ENCODE measurements around the gene FARP1.

DNA sequence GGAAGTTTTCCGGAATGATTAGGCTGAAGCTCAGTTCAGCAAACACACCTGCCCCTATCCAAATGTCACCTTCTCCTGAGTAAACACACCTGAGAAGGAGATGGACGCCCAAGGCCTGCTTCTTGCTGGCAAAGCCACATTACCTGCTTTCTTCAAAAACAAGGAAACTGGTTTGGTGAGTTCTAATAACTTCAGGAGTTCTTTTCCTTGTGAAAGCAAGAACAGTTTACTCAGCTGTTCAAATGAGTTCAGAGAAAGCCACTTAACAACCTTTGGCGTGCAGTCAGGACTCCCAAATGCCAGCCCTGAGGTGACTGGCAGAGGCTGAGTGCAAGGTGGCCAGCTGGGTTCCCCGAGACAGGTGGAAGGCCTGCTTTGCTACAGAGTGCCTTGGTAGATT, 273.5 kb downstream of the FARP1 start:
- TF ChIP-seq, protein P1, sequence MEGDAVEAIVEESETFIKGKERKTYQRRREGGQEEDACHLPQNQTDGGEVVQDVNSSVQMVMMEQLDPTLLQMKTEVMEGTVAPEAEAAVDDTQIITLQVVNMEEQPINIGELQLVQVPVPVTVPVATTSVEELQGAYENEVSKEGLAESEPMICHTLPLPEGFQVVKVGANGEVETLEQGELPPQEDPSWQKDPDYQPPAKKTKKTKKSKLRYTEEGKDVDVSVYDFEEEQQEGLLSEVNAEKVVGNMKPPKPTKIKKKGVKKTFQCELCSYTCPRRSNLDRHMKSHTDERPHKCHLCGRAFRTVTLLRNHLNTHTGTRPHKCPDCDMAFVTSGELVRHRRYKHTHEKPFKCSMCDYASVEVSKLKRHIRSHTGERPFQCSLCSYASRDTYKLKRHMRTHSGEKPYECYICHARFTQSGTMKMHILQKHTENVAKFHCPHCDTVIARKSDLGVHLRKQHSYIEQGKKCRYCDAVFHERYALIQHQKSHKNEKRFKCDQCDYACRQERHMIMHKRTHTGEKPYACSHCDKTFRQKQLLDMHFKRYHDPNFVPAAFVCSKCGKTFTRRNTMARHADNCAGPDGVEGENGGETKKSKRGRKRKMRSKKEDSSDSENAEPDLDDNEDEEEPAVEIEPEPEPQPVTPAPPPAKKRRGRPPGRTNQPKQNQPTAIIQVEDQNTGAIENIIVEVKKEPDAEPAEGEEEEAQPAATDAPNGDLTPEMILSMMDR (IDR thresholded peaks at IDR 0.05), result no peak
- no peak for TF ChIP-seq POLR2A (IDR thresholded peaks at IDR 0.05)
- TF ChIP-seq EP300 (IDR thresholded peaks at IDR 0.05), result no peak

Measured in sigmoid colon (tissue), 4 donors.